ENCODE measurements around the gene FGF22. TPM values are rescaled to one million over a fixed set of nuclear protein-coding genes. Genes with fewer than 3 reads are reported as not detected.
A peak's percentile ranks its signal among the peaks of the same experiment; 100 is the strongest.

The FGF22 gene
- total and polyA plus RNA-seq, 2 of the 13 experiments (the other 11 are each of a cell fraction or from before 2014, with no cell fraction given) = 0.24 TPM; not detected in 1

- TF ChIP-seq, protein P1, sequence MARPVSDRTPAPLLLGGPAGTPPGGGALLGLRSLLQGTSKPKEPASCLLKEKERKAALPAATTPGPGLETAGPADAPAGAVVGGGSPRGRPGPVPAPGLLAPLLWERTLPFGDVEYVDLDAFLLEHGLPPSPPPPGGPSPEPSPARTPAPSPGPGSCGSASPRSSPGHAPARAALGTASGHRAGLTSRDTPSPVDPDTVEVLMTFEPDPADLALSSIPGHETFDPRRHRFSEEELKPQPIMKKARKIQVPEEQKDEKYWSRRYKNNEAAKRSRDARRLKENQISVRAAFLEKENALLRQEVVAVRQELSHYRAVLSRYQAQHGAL (CRISPR knock-in tag; IDR thresholded peaks at IDR 0.05; ENCODE audit: not compliant biosample characterization) = no peak
- peak; percentile 40; the same call in 1 of the 2 replicates for TF ChIP-seq MAX (IDR thresholded peaks at IDR 0.05)
- no peak for TF ChIP-seq SOX5 (CRISPR knock-in tag; IDR thresholded peaks at IDR 0.05; ENCODE audit: borderline replicate concordance)
- TF ChIP-seq, protein P2, sequence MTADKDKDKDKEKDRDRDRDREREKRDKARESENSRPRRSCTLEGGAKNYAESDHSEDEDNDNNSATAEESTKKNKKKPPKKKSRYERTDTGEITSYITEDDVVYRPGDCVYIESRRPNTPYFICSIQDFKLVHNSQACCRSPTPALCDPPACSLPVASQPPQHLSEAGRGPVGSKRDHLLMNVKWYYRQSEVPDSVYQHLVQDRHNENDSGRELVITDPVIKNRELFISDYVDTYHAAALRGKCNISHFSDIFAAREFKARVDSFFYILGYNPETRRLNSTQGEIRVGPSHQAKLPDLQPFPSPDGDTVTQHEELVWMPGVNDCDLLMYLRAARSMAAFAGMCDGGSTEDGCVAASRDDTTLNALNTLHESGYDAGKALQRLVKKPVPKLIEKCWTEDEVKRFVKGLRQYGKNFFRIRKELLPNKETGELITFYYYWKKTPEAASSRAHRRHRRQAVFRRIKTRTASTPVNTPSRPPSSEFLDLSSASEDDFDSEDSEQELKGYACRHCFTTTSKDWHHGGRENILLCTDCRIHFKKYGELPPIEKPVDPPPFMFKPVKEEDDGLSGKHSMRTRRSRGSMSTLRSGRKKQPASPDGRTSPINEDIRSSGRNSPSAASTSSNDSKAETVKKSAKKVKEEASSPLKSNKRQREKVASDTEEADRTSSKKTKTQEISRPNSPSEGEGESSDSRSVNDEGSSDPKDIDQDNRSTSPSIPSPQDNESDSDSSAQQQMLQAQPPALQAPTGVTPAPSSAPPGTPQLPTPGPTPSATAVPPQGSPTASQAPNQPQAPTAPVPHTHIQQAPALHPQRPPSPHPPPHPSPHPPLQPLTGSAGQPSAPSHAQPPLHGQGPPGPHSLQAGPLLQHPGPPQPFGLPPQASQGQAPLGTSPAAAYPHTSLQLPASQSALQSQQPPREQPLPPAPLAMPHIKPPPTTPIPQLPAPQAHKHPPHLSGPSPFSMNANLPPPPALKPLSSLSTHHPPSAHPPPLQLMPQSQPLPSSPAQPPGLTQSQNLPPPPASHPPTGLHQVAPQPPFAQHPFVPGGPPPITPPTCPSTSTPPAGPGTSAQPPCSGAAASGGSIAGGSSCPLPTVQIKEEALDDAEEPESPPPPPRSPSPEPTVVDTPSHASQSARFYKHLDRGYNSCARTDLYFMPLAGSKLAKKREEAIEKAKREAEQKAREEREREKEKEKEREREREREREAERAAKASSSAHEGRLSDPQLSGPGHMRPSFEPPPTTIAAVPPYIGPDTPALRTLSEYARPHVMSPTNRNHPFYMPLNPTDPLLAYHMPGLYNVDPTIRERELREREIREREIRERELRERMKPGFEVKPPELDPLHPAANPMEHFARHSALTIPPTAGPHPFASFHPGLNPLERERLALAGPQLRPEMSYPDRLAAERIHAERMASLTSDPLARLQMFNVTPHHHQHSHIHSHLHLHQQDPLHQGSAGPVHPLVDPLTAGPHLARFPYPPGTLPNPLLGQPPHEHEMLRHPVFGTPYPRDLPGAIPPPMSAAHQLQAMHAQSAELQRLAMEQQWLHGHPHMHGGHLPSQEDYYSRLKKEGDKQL (CRISPR knock-in tag; IDR thresholded peaks at IDR 0.05; ENCODE audit: low read depth) = no peak
- TF ChIP-seq TBX2 (CRISPR knock-in tag; IDR thresholded peaks at IDR 0.05; ENCODE audit: borderline replicate concordance) = peak; percentile 21; the same call in 1 of the 2 replicates
- TF ChIP-seq SP5 (CRISPR knock-in tag; IDR thresholded peaks at IDR 0.05; ENCODE audit: borderline replicate concordance, low read depth) = no peak
- no peak for TF ChIP-seq TCF7L2 (IDR thresholded peaks at IDR 0.05; ENCODE audit: low read depth, low read length)
- no peak for TF ChIP-seq MAFK (conservative IDR thresholded peaks at IDR 0.05 in 1 of 2, IDR thresholded peaks at IDR 0.05 in 1 of 2; ENCODE audit: low read length in 2 of 2)
- peak; percentile 3; the same call in 1 of the 2 replicates for TF ChIP-seq PHF8 (CRISPR knock-in tag; IDR thresholded peaks at IDR 0.05)
- no peak for TF ChIP-seq NR2F6 (IDR thresholded peaks at IDR 0.05)
- no peak for TF ChIP-seq NR2F6 (CRISPR knock-in tag; IDR thresholded peaks at IDR 0.05)
- no peak for TF ChIP-seq HNF1A (IDR thresholded peaks at IDR 0.05; ENCODE audit: low read depth)
- TF ChIP-seq HNF1A (CRISPR knock-in tag; IDR thresholded peaks at IDR 0.05; ENCODE audit: borderline replicate concordance) = no peak
- 0 out of 2 replicates have a peak, but pooled peaks have one; percentile 34 for TF ChIP-seq SIN3A (IDR thresholded peaks at IDR 0.05; ENCODE audit: borderline replicate concordance, low read depth, low read length)
- no peak for TF ChIP-seq ELF3 (CRISPR knock-in tag; IDR thresholded peaks at IDR 0.05)
- TF ChIP-seq MTERF4 (CRISPR knock-in tag; IDR thresholded peaks at IDR 0.05) = no peak
- TF ChIP-seq ZNF556 (CRISPR knock-in tag; IDR thresholded peaks at IDR 0.05; ENCODE audit: borderline replicate concordance) = no peak
- TF ChIP-seq FOSL2 (CRISPR knock-in tag; IDR thresholded peaks at IDR 0.05) = peak; percentile 28; the same call in 1 of the 2 replicates
Observed at GRCh38 chr19:639253-640160, at the start of gene FGF22 (continued).
